Activated T-helper 17 cell treated with anti-CD3 and anti-CD28 coated beads, Interleukin-2, amount 50 U/mL, for 72 hours (primary cell): ENCODE data around the gene PTN. TPM values are rescaled to one million over a fixed set of nuclear protein-coding genes. Genes with fewer than 3 reads are reported as not detected.
"Not testable (repeated sequence)": the region's sequence is repeated elsewhere in the genome, so short reads cannot be mapped to it uniquely, and the experiment has no call there.

Experiments used
- ATAC-seq: fragments of 150-1000 bp; cut with Tn5 transposase; replicated peaks from 2 replicates; pipeline ENCODE4 v1.10.0; 2021; ENCODE audit warnings: mild to moderate bottlenecking, moderate library complexity
- H3K27ac Mint-ChIP-seq: one replicate; pipeline ENCODE4 v1.8.0; 2022; ENCODE audit warnings: mixed read lengths
- H3K27me3 Mint-ChIP-seq: one replicate; pipeline ENCODE4 v1.8.0; 2022; ENCODE audit warnings: mixed read lengths
- H3K36me3 Mint-ChIP-seq: one replicate; pipeline ENCODE4 v1.8.0; 2022; ENCODE audit warnings: low read depth, mild to moderate bottlenecking, mixed read lengths
- H3K4me1 Mint-ChIP-seq: one replicate; pipeline ENCODE4 v1.8.0; 2022; ENCODE audit warnings: mixed read lengths
- H3K4me3 Mint-ChIP-seq: one replicate; pipeline ENCODE4 v1.8.0; 2022; ENCODE audit warnings: mild to moderate bottlenecking, mixed read lengths
- H3K9me3 Mint-ChIP-seq: one replicate; pipeline ENCODE4 v1.8.0; 2022; ENCODE audit warnings: mixed read lengths
- total RNA-seq, 2 donors: library from RNA; stranded (reverse); gene quantifications; one replicate each; pipeline ENCODE4 v1.2.3, GENCODE V29; 2022

Gene PTN
- total RNA-seq, 2 donors from 2014 or later = 0.37 TPM; not detected in 1

DNA sequence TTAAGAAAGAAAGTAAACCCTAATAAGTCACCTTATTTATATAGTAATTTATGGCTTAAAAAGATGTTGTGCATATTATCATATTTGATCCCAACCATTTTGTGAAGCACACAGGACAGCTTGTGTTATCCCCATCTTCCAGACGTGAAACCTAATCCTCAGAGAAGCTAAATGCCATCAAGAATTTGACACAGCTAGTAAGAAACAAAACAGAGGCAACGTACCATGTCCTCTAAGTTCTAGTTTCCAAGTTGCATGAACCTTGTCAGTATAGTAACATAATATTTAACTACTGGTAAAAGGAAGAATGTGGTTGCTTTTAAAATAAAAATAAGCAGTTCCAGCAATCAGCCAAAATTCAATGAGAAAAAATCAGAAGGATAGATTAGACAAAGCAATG, 41.5 kb downstream of the PTN start:
- H3K4me3 Mint-ChIP-seq = no peak overlapping the region
- H3K27me3 Mint-ChIP-seq = no peaks in the 10 kb centered on the region
- no peaks in the 10 kb centered on the region for H3K36me3 Mint-ChIP-seq
- H3K9me3 Mint-ChIP-seq = peaks cover 6% of the 10 kb centered on the region
- no peak for ATAC-seq
- H3K27ac Mint-ChIP-seq = no peak overlapping the region
- H3K4me1 Mint-ChIP-seq = no peaks in the 10 kb centered on the region

DNA sequence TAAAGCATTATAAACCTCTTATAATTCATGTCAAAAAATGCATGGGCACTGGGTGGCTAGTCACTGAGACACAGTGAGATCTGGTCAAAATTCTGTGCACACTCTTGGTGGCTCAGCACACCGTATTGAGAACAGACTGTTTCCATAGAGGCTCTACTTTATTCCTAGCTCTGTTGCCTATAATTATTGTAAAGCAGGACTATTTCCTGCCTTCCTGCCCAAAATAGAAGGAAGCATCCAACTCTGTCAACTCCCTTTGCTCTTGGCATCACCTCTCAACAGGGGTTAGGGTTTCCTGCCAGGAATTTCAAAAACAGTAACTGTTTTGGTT, 45.1 kb downstream of the PTN start:
- Mint-ChIP-seq H3K4me1 (no peaks in the 10 kb centered on the region), H3K27ac (no peak overlapping the region), H3K27me3 (no peaks in the 10 kb centered on the region), H3K4me3 (no peak overlapping the region), H3K36me3 (no peaks in the 10 kb centered on the region), H3K9me3 (peaks cover 6% of the 10 kb centered on the region)
- no peak for ATAC-seq

DNA sequence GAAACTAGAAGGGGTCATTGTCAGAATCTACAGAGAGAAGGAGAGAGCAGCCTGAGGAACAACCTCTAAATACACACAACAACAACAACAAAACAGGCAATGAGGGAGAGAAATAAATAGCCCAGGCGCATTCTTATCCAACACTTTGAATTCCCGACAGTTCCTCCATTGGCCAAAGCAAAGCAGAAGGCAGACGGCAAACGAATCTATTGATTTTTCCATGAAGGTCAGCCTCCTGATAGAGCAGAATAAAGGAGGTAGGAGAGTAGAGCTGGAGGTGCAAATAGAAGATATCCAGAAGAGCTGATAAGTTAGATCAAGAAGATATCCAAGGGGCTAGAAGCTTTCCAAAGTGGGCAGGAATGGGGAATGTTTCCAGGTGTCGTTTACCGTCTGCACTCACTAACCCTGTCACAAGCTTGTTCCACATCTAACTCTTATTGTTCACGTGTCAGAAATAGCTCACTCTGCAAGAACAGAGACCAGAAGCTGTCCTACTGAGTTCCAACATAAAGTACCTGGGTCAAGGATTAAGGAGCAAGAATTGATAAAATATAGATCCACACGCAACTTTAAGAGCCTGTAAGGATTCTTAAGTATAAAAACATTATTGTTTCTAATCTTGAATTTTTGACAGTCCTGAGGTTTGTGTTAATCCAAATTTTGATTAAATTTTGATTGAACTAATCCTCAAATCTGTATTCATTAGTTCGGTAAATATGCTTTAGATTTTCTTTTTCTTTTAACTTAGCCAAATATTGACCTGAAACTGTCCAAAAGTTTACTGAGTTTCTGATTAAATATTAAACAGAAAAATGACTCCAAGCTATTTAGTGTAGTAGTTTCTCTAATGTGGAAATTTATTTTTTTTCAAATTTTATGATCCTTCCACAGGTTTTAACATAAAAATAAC, 45.7 kb downstream of the PTN start:
- no peaks in the 10 kb centered on the region for H3K27me3 Mint-ChIP-seq
- no peaks in the 10 kb centered on the region for H3K36me3 Mint-ChIP-seq
- H3K27ac Mint-ChIP-seq = no peak overlapping the region
- ATAC-seq = no peak
- H3K9me3 Mint-ChIP-seq = peaks cover 6% of the 10 kb centered on the region
- H3K4me3 Mint-ChIP-seq = no peak overlapping the region
- H3K4me1 Mint-ChIP-seq = no peaks in the 10 kb centered on the region

DNA sequence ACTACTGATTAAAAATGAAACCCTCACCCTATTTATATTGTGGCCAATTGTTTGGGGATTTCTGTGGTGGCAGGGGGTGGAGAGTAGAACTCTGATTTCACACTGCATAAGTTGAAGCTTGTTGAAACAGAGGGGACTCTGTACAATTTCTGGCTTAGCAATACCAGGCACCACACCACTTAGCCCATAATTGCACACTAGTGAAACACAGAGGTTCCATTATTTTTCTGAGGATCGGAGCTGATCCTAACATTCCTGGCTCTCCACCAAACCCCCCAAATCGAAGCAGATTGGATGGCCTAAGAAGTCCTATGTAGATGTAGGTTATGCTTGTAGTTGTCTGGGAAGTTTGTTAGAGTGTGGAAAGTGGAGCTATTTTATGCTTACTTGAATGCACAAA, 47.0 kb downstream of the PTN start:
- Mint-ChIP-seq H3K4me1 (no peaks in the 10 kb centered on the region), H3K27me3 (no peaks in the 10 kb centered on the region)

DNA sequence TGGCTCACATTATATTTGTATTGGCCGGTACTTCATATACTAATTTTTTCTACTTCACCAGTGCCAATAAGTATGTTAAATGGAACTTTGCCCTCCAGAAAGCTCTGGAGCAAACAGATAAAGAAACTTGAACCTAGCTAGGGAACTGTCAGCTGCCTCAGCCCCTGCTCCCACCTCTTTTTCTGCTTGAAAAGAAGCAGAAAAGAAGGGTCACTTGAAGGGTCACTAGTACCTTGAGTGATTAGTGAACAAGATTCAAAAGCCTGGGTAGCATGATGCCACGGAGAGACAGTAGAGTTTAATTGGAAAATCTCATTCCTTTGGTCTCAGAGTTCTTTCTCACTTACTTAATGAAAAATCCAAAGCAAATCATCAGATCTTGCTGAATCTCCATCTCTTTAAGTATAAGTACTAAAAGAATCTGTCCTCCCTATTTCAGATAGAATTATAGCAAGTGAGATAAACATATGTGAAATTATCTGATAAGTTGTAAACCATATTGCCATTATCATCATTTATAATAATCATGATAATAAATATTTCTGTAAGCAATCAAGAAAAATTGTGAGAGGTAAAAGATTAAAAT, 47.7 kb downstream of the PTN start:
- Mint-ChIP-seq H3K4me3 (no peak overlapping the region), H3K27me3 (no peaks in the 10 kb centered on the region), H3K36me3 (no peaks in the 10 kb centered on the region), H3K9me3 (peaks cover 9% of the 10 kb centered on the region), H3K4me1 (no peaks in the 10 kb centered on the region), H3K27ac (no peak overlapping the region)
- no peak for ATAC-seq

More for the DNA sequence above, 47.0 kb downstream of the PTN start:
- Mint-ChIP-seq H3K4me3 (no peak overlapping the region), H3K9me3 (peaks cover 9% of the 10 kb centered on the region), H3K27ac (no peak overlapping the region), H3K36me3 (no peaks in the 10 kb centered on the region)
- ATAC-seq = no peak

DNA sequence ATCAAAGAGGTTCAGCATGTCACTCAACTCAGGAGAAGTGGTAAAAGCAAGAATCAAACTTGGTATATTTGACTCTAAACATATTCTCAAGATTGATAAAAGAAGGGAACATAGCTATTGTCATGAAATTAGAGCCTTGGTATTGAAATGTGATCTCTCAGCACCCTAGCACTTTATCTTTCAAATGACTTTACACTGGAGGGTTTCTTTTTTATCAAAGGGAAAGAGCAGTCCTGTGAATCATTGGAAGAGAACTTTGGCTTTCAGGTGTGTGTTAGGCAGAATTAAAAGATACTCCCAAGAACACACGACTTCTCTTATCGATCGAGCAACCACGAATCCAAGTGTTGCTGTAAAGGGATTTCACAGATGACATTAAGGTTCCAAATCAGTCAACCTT, 54.4 kb downstream of the PTN start:
- Mint-ChIP-seq H3K27ac (no peak overlapping the region), H3K4me1 (no peaks in the 10 kb centered on the region), H3K9me3 (peaks cover 7% of the 10 kb centered on the region), H3K4me3 (no peak overlapping the region), H3K36me3 (no peaks in the 10 kb centered on the region), H3K27me3 (no peaks in the 10 kb centered on the region)
- no peak for ATAC-seq

DNA sequence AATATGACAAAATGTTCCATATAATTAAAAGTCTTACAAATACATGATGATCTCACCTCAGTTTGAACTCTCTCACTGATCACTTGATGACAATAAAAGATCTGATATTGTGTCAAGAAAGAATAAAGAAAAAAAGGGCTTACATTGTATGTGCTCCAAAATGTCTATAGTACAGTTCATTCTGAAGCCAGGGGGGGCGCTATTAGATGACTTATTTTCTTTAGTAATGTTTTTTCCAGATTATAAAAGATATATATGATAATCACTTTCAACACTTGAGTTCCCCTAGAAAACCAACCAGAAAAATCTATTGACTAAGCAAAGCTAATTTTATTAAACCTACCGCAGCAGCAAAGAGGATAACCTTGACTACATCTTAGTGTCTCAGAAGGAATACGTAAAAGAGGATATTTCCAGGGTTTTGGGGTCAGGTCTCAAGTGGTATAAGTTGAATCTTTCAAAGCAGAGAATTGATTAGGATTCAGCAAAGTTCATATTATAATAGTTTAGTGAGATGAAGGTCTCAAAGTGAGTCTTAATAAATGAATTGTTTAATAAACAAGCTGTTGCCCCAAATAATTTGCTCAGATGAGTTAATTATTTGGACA, 55.8 kb downstream of the PTN start:
- Mint-ChIP-seq H3K36me3 (no peaks in the 10 kb centered on the region), H3K9me3 (peaks cover 7% of the 10 kb centered on the region), H3K27ac (no peak overlapping the region), H3K4me1 (no peaks in the 10 kb centered on the region), H3K4me3 (no peak overlapping the region), H3K27me3 (no peaks in the 10 kb centered on the region)
- ATAC-seq = no peak

DNA sequence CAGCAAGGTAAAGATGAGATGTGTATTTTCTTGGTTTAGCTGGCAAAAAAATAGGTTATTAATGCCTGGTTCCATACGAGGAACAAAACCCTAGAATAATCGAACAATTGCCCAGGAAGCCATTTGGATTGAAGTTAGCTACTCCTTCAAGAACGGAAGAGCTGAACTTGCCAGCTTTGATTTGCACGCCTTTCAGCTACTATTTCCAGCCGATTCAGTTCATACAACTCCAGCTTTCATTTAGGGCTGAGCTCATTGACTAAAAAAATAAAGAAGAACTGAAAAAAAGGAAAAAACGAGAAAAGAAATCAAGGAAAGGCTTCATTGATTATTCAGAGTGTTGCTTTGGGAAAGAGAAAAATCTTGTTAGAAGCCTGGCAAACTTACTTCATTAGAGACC, 60.4 kb downstream of the PTN start:
- Mint-ChIP-seq H3K27me3 (no peaks in the 10 kb centered on the region), H3K36me3 (no peaks in the 10 kb centered on the region), H3K27ac (no peak overlapping the region), H3K4me1 (no peaks in the 10 kb centered on the region), H3K4me3 (no peak overlapping the region), H3K9me3 (peaks cover 4% of the 10 kb centered on the region)
- ATAC-seq = no peak

DNA sequence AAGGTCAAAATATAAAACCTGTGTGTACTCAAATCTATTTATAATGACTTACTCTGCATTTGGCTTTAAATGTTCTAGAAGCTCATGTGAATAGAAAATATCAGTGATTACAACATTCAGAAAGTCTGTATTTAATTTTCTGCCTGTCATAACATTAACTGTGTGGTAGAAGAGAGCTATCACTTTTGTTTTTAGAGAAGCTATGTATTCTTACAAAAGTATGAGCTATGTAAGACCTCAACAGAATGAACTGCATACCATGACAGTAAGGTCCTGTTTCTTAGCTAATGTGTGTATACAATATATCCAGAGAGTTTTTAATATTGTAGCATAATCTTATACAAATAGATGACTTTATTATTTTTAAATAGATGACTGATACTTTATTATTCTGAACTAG, 61.5 kb downstream of the PTN start:
- ATAC-seq = no peak
- Mint-ChIP-seq H3K27ac (no peak overlapping the region), H3K4me3 (no peak overlapping the region), H3K27me3 (no peaks in the 10 kb centered on the region), H3K9me3 (peaks cover 4% of the 10 kb centered on the region), H3K36me3 (no peaks in the 10 kb centered on the region), H3K4me1 (no peaks in the 10 kb centered on the region)

DNA sequence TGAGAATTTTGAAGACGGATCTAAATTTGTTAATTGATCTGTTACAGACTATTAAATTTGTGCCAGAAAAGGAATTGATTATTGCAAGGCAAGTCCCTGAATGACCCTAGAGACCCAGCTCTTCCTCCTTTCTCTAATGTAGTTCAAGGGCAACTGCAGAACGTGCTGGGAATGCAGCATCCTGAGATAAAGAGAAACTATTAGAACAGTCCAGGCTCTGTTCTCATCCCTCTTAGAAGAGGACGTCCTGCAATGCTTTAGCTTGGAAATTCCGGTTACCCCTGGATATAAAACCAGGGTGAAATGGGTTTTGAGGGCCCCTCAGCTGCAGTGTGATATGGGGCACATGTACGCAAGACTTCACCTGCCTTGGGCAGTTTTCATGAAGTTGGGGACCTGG, 67.3 kb downstream of the PTN start:
- no peaks in the 10 kb centered on the region for H3K36me3 Mint-ChIP-seq
- peaks cover 4% of the 10 kb centered on the region for H3K9me3 Mint-ChIP-seq
- H3K27ac Mint-ChIP-seq = no peak overlapping the region
- H3K4me3 Mint-ChIP-seq = no peak overlapping the region
- no peaks in the 10 kb centered on the region for H3K4me1 Mint-ChIP-seq
- H3K27me3 Mint-ChIP-seq = no peaks in the 10 kb centered on the region
- no peak for ATAC-seq

DNA sequence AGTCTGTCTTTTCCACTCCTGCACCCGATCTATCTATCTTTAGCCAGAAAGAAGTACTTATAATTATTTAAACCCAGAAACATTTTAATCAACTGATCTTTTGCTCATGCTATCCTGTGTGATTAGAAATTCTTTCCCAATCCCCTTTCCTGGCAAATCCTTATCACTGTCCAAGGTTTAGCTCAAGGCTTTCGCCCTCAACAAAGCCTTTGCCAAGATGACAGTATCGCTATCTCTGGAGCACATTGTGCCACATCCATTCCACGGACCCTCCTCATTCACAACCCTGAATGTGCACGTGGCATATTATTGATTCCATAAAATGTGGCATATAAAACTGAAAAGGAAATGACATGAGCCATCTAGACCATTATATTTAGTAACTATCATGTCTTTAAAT, 71.3 kb downstream of the PTN start:
- peaks cover 9% of the 10 kb centered on the region for H3K9me3 Mint-ChIP-seq
- ATAC-seq = no peak
- no peaks in the 10 kb centered on the region for H3K4me1 Mint-ChIP-seq
- H3K27me3 Mint-ChIP-seq = no peaks in the 10 kb centered on the region
- H3K27ac Mint-ChIP-seq = no peak overlapping the region
- H3K36me3 Mint-ChIP-seq = no peaks in the 10 kb centered on the region
- no peak overlapping the region for H3K4me3 Mint-ChIP-seq

DNA sequence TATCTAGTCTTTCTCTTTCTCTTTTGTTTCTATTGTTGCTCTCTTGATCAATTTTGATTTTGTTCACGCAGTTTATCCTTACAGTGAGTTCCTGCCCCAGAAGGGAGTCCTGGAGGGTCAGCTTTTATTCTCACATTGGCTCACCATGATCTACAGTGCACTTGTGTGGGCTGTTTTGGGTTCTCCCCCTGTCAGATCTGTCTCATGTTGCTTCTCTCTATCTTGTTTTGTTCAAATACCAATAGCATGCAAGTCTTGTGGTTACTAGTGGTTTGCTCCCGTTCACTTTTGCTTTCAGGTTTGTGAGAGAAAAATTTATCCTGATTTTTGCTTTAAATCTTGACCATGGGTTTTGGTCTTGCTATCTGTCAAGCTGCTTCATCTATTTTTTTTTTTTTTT, 74.3 kb downstream of the PTN start:
- ATAC-seq = no peak
- no peaks in the 10 kb centered on the region for H3K4me1 Mint-ChIP-seq
- no peak overlapping the region for H3K27ac Mint-ChIP-seq
- H3K27me3 Mint-ChIP-seq = no peaks in the 10 kb centered on the region
- peaks cover 13% of the 10 kb centered on the region for H3K9me3 Mint-ChIP-seq
- H3K36me3 Mint-ChIP-seq = no peaks in the 10 kb centered on the region
- no peak overlapping the region for H3K4me3 Mint-ChIP-seq

DNA sequence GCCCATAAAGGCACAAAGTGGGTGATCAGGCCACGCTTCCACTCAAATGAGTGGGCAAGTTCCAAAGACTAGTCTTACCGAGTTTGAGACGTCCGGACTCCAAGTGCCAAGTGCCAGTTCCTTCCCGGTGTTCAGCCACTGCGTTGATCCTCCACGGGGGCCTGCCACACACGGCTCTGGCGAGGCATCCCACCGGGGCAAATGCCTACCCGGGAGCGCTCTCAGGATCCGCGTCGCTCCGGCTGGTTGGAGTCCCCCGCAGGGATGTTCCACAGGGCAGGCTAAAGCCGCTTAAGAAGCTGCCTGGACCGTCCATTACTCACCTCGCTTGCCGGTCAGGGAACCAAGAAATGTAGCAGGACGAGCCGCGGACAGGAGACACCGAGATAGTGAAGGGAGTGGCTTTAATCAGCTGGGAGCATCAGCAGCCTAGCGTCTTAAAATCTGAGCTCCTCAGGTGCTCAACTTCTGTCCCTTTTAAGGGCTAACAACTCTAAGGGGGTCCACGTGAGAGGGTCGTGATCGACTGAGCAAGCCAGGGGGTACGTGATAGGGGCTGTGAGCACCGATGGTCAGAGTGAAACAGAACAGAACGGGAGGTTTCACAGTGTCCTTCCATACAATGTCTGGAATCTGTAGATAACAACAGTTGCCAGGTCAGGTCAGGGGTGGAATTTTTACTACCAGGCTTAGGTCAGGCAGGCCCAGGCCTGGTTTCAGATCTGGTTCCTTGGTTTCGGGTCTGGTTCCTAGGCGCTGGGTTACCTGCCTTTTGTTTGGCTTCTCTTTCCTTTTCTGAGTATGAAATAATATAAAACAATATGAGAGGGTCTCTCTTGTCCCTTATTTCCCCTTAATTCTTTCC, 75.3 kb downstream of the PTN start:
- H3K4me1 Mint-ChIP-seq, H3K27me3 Mint-ChIP-seq, H3K36me3 Mint-ChIP-seq, ATAC-seq, H3K4me3 Mint-ChIP-seq, H3K27ac Mint-ChIP-seq: not testable (repeated sequence)
- peaks cover 13% of the 10 kb centered on the region for H3K9me3 Mint-ChIP-seq

DNA sequence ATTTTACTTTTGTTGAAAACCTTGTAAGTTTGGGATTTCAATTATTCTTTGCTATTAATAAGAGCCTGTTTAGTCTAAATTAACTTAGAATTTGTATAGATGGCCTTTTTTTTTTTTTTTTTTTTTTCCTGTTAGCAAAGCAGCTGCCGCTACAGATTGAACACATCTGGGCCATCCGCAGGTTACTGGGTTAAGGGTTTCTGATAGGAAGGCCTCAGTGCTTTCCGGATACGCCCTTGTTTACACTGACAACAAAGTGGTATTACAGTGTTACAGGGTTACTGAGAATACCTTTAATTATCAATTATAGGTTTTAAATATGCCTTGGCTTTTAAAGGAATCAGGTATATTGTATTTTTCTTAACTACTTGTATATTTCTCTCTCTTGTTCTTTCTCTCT, 76.8 kb downstream of the PTN start:
- Mint-ChIP-seq H3K4me3 (no peak overlapping the region), H3K4me1 (no peaks in the 10 kb centered on the region), H3K27me3 (no peaks in the 10 kb centered on the region), H3K27ac (no peak overlapping the region), H3K9me3 (peaks cover 8% of the 10 kb centered on the region), H3K36me3 (no peaks in the 10 kb centered on the region)
- no peak for ATAC-seq
